ENCODE data around the gene COX20. TPM values are rescaled to one million over a fixed set of nuclear protein-coding genes. Genes with fewer than 3 reads are reported as not detected.
A peak's percentile ranks its signal among the peaks of the same experiment; 100 is the strongest.
"Not testable (repeated sequence)": the region's sequence is repeated elsewhere in the genome, so short reads cannot be mapped to it uniquely, and the experiment has no call there.

Gene COX20
- total and polyA plus RNA-seq, 2 donors from 2014 or later = 45.4 to 171 TPM

GRCh38 chr1:244822878-244823277 lies 12.6 kb upstream of the COX20 start:
- Histone ChIP-seq H3K9me3 (ENCODE audit: control insufficient read depth in 2 of 3, insufficient read depth in 1 of 3, low read length in 3 of 3) (no peaks in the 10 kb centered on the region), H3K27ac (ENCODE audit: low read depth in 2 of 2, low read length in 2 of 2) (no peak overlapping the region), H3K4me3 (ENCODE audit: low read length in 3 of 3) (no peak overlapping the region), H3K9ac (ENCODE audit: low read length in 3 of 3) (no peak overlapping the region), H3K36me3 (ENCODE audit: control insufficient read depth in 2 of 3, insufficient read depth in 3 of 3, low read length in 3 of 3) (no peaks in the 10 kb centered on the region), H3K27me3 (ENCODE audit: control insufficient read depth, insufficient read depth, low read length) (no peaks in the 10 kb centered on the region), H3K4me1 (ENCODE audit: control insufficient read depth in 2 of 3, insufficient read depth in 2 of 3, low read depth in 1 of 3, low read length in 3 of 3) (no peaks in the 10 kb centered on the region)
- DNase-seq = no peak
- intact Hi-C loops (cut with DNase I) = no loop called here
- no peak for FAIRE-seq
- no peak for TF ChIP-seq CTCF (IDR thresholded peaks at IDR 0.05; ENCODE audit: borderline replicate concordance, extremely low read depth, insufficient read depth)

GRCh38 chr1:244826712-244827111 lies 8.7 kb upstream of the COX20 start:
- DNase-seq (no peak), FAIRE-seq (no peak)

DNA sequence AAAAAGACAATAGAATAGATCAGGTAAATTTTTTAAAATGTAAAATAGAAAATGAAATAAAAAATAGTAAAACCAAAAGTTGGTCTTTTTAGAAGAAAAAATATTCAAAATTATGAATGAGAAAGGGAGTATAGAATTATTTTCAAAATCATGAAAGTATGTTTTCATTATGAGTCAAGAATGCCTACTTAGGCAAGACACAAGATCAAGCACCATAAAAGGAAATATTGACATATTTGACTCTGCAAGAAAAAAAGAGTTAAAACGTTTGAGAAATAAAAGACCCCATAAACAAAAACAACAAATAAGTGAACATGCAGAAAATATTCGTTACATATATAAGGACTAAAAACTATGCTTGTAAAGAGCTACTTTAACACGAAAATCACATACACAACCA lies 4.8 kb upstream of the COX20 start:
- Histone ChIP-seq H3K36me3 (ENCODE audit: control insufficient read depth in 2 of 3, insufficient read depth in 3 of 3, low read length in 3 of 3) (no peaks in the 10 kb centered on the region), H3K27ac (ENCODE audit: low read depth in 2 of 2, low read length in 2 of 2) (no peak overlapping the region), H3K9me3 (ENCODE audit: control insufficient read depth in 2 of 3, insufficient read depth in 1 of 3, low read length in 3 of 3) (no peaks in the 10 kb centered on the region), H3K27me3 (ENCODE audit: control insufficient read depth, insufficient read depth, low read length) (no peaks in the 10 kb centered on the region), H3K4me1 (ENCODE audit: control insufficient read depth in 2 of 3, insufficient read depth in 2 of 3, low read depth in 1 of 3, low read length in 3 of 3) (no peaks in the 10 kb centered on the region), H3K4me3 (ENCODE audit: low read length in 3 of 3) (no peak overlapping the region), H3K9ac (ENCODE audit: low read length in 3 of 3) (no peak overlapping the region)
- intact Hi-C loops (cut with DNase I) = no loop called here
- FAIRE-seq (peak; percentile 53), DNase-seq (no peak)
- no peak for TF ChIP-seq CTCF (IDR thresholded peaks at IDR 0.05; ENCODE audit: borderline replicate concordance, extremely low read depth, insufficient read depth)

More at GRCh38 chr1:244826712-244827111, 8.7 kb upstream of the COX20 start:
- Histone ChIP-seq H3K27ac (ENCODE audit: low read depth in 2 of 2, low read length in 2 of 2) (no peak overlapping the region), H3K9me3 (ENCODE audit: control insufficient read depth in 2 of 3, insufficient read depth in 1 of 3, low read length in 3 of 3) (no peaks in the 10 kb centered on the region), H3K27me3 (ENCODE audit: control insufficient read depth, insufficient read depth, low read length) (no peaks in the 10 kb centered on the region), H3K4me1 (ENCODE audit: control insufficient read depth in 2 of 3, insufficient read depth in 2 of 3, low read depth in 1 of 3, low read length in 3 of 3) (no peaks in the 10 kb centered on the region), H3K9ac (ENCODE audit: low read length in 3 of 3) (no peak overlapping the region), H3K36me3 (ENCODE audit: control insufficient read depth in 2 of 3, insufficient read depth in 3 of 3, low read length in 3 of 3) (no peaks in the 10 kb centered on the region), H3K4me3 (ENCODE audit: low read length in 3 of 3) (no peak overlapping the region)
- no peak for TF ChIP-seq CTCF (IDR thresholded peaks at IDR 0.05; ENCODE audit: borderline replicate concordance, extremely low read depth, insufficient read depth)
- intact Hi-C loops (cut with DNase I) = no loop called here

- H3K9me3 ChIP-seq (ENCODE audit: control insufficient read depth in 2 of 3, insufficient read depth in 1 of 3, low read length in 3 of 3); H3K36me3 ChIP-seq (ENCODE audit: control insufficient read depth in 2 of 3, insufficient read depth in 3 of 3, low read length in 3 of 3); intact Hi-C loops (cut with DNase I); H3K27me3 ChIP-seq (ENCODE audit: control insufficient read depth, insufficient read depth, low read length); FAIRE-seq: not testable (repeated sequence)
- peak in 1 of 5 donors; percentile 47 for DNase-seq
- peaks cover 0 to 14% (median 4%) of the 10 kb centered on the region in 3 donors for H3K4me1 ChIP-seq (ENCODE audit: control insufficient read depth in 2 of 3, insufficient read depth in 2 of 3, low read depth in 1 of 3, low read length in 3 of 3)
- peak overlapping the region in 1 of 2 donors; percentile 99 for H3K27ac ChIP-seq (ENCODE audit: low read depth in 2 of 2, low read length in 2 of 2)
- H3K9ac ChIP-seq (ENCODE audit: low read length in 3 of 3) = peak overlapping the region in 2 of 3 donors; percentile 70 to 85
- H3K4me3 ChIP-seq (ENCODE audit: low read length in 3 of 3) = peak overlapping the region; percentile 94 to 97 (median 97)
These were observed 2.2 kb upstream of the COX20 start for GRCh38 chr1:244833260-244833659.

Measured in kidney (tissue), 14 donors.